ENCODE results near the gene NFIA.

The NFIA gene

DNA sequence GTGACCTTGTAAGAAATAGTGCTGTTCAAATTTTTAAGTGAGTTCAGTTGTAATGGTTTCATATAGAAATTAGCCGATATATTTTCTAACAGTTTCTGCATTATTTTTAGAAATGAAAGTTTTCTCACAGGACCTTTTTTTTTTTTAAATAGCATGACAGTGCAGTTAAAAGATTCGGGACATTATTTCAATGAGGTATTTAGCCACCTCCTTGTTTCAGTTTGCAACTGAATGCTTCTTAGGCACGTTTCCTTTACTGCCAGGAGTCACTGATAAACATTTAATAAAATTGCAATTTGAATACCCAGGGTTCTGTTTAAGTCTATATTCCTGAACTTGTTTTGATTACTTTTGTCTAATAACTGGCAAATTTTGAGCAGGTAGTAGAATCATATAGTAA is 337.9 kb downstream of the NFIA start:
- Histone ChIP-seq H3K4me1 (ENCODE audit: insufficient read depth, low read length) (peaks cover 17% of the 10 kb centered on the region), H3K36me3 (ENCODE audit: insufficient read depth, low read length) (no peaks in the 10 kb centered on the region), H3K27ac (ENCODE audit: low read depth, low read length) (no peak overlapping the region), H3K4me3 (ENCODE audit: low read length) (no peak overlapping the region), H3K9ac (ENCODE audit: low read depth, low read length) (no peak overlapping the region), H3K27me3 (ENCODE audit: insufficient read depth, low read length) (no peaks in the 10 kb centered on the region), H3K9me3 (ENCODE audit: insufficient read depth, low read depth, low read length) (no peaks in the 10 kb centered on the region)
- 50% methylated on average over 1 of the region's 3 CpGs for WGBS

DNA sequence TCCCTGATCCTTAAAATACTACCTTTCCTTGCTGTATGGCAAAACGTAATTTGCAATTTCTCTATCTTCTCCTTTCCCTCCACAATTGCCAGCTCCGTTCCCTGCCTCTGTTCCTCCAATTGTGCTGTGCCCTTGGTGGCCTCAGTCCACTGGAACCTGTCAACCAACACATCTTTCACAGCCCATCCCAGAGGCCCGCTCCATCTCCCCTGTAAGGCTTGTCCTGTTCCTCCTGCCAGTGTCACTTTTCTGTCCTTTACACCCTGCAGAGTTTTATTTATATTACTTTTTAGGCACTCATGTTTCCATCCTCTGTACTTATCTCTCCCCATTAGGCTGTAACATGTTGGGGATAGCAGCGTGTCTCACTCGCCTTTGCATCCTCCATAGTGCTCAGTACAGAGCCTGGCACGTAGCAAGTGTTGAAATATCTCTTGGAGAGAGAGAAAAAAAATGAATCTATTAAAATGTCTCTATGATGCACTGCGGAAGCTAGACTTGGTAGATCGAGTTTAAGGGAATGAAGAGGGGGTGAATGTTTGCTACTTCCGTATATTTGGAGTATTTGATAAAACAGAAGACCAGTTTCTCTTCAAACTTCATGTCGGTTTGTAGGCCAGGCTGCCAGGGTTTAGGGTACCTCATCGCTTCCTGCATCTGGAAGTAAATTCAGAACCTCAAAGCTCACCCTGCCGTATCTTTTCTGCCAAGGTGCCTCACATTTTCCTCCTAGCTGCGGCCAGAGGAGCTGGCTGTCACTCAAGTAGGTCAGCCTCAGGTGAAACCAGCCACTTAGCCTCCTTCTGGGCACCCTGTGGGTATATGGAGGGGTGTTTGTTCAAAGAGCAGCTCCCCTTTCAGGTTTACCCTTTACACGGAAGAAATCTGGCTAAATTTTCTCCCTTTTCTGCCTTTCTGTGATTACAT is 338.8 kb downstream of the NFIA start:
- H3K4me1 ChIP-seq (ENCODE audit: insufficient read depth, low read length), result peaks cover 17% of the 10 kb centered on the region
- H3K27me3 ChIP-seq (ENCODE audit: insufficient read depth, low read length), result no peaks in the 10 kb centered on the region
- no peaks in the 10 kb centered on the region for H3K36me3 ChIP-seq (ENCODE audit: insufficient read depth, low read length)
- 93% methylated on average over 13 of the region's 14 CpGs for WGBS
- H3K9me3 ChIP-seq (ENCODE audit: insufficient read depth, low read depth, low read length), result no peaks in the 10 kb centered on the region
- no peak overlapping the region for H3K4me3 ChIP-seq (ENCODE audit: low read length)
- H3K9ac ChIP-seq (ENCODE audit: low read depth, low read length), result no peak overlapping the region
- H3K27ac ChIP-seq (ENCODE audit: low read depth, low read length), result no peak overlapping the region

DNA sequence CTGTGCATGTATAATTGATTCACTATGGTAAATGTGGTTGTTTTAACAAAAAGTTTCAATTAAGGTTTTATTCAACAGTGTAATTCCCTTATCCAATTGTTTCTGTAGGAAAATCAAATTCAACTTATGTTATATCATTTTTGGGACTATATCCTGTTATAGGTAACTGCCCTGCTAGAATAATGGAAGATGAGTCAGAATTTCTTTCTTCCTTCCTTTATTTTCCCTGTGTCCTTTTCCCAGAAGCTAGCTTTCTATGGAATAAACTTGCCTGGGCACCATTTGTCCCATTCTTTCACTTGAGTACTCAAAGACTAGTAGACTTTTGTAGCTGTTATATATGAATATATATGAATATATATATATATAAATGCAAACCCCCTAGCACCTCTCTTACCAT is 341.3 kb downstream of the NFIA start:
- Histone ChIP-seq H3K9me3 (ENCODE audit: insufficient read depth, low read depth, low read length) (no peaks in the 10 kb centered on the region), H3K9ac (ENCODE audit: low read depth, low read length) (no peak overlapping the region), H3K27ac (ENCODE audit: low read depth, low read length) (no peak overlapping the region), H3K4me1 (ENCODE audit: insufficient read depth, low read length) (peaks cover 22% of the 10 kb centered on the region), H3K27me3 (ENCODE audit: insufficient read depth, low read length) (no peaks in the 10 kb centered on the region), H3K4me3 (ENCODE audit: low read length) (no peak overlapping the region), H3K36me3 (ENCODE audit: insufficient read depth, low read length) (no peaks in the 10 kb centered on the region)

DNA sequence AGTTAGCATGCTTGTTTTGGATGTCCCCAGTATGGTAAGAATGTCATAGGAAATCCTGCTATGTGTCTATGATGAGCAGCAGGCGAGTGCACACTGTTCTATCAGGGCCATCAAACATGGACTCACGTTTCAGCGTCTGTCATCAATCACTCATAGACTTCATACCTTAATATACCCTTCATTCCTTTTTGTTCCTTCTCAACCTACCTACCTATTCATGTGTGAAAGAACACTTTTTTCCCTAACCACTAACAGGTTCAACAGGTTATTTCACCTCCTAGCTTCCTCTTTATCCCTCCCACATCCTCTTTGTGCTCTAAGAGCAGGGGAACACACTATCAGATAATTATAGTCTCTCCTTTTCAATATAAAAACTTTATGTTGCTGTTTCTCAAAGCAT is 342.0 kb downstream of the NFIA start:
- Histone ChIP-seq H3K4me3 (ENCODE audit: low read length) (no peak overlapping the region), H3K4me1 (ENCODE audit: insufficient read depth, low read length) (peaks cover 17% of the 10 kb centered on the region), H3K27me3 (ENCODE audit: insufficient read depth, low read length) (no peaks in the 10 kb centered on the region), H3K9ac (ENCODE audit: low read depth, low read length) (no peak overlapping the region), H3K27ac (ENCODE audit: low read depth, low read length) (no peak overlapping the region), H3K36me3 (ENCODE audit: insufficient read depth, low read length) (no peaks in the 10 kb centered on the region), H3K9me3 (ENCODE audit: insufficient read depth, low read depth, low read length) (no peaks in the 10 kb centered on the region)
- 90% methylated on average over 3 of the region's 3 CpGs for WGBS

DNA sequence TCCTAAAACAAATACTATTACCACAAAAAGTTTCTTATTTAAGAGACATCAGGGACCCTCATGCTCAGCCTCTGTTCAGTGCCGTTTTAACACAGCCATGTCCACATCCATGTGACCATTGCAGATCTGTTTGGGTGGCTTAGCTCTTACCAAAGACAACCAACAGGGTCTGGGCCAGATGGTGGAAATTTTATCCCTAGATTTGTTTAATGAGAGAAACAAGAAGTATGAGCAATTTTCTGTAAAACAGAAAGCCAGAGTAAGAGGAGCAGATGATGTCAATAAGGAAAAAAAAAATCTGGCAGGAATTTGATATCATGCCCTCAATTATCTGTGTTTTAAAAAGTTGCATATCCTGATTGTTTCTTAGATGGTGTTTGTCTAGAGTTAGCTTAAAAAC is 342.7 kb downstream of the NFIA start:
- Histone ChIP-seq H3K4me3 (ENCODE audit: low read length) (no peak overlapping the region), H3K27ac (ENCODE audit: low read depth, low read length) (no peak overlapping the region), H3K36me3 (ENCODE audit: insufficient read depth, low read length) (no peaks in the 10 kb centered on the region), H3K4me1 (ENCODE audit: insufficient read depth, low read length) (peaks cover 10% of the 10 kb centered on the region; the same call in 1 of the 2 replicates), H3K27me3 (ENCODE audit: insufficient read depth, low read length) (no peaks in the 10 kb centered on the region), H3K9me3 (ENCODE audit: insufficient read depth, low read depth, low read length) (no peaks in the 10 kb centered on the region), H3K9ac (ENCODE audit: low read depth, low read length) (no peak overlapping the region)
- WGBS, result 86% methylated on average over 1 of the region's 1 CpG

DNA sequence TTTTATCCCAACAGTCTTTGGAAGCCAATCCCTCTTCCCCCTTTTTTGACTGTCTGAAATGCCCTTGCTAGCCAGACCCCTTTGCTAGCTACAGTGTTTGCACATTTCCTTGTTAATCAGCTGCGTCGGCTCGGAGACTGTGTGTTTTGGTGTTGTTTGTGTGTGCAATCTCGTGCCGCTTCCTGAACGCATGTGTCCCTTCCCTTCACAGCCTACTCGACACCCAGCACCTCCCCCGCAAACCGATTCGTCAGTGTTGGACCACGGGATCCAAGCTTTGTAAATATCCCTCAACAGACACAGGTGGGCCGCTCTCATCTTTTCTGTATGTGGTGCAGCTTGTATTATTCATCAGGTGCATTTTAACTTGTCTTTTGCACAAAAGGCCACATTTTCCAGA is 343.9 kb downstream of the NFIA start:
- Histone ChIP-seq H3K4me1 (ENCODE audit: insufficient read depth, low read length) (0 out of 2 replicates have a peak, but pooled peaks cover 5% of the 10 kb centered on the region), H3K36me3 (ENCODE audit: insufficient read depth, low read length) (no peaks in the 10 kb centered on the region), H3K9ac (ENCODE audit: low read depth, low read length) (no peak overlapping the region), H3K4me3 (ENCODE audit: low read length) (no peak overlapping the region), H3K9me3 (ENCODE audit: insufficient read depth, low read depth, low read length) (no peaks in the 10 kb centered on the region), H3K27me3 (ENCODE audit: insufficient read depth, low read length) (no peaks in the 10 kb centered on the region), H3K27ac (ENCODE audit: low read depth, low read length) (no peak overlapping the region)
- WGBS, result 88% methylated on average over 12 of the region's 12 CpGs

DNA sequence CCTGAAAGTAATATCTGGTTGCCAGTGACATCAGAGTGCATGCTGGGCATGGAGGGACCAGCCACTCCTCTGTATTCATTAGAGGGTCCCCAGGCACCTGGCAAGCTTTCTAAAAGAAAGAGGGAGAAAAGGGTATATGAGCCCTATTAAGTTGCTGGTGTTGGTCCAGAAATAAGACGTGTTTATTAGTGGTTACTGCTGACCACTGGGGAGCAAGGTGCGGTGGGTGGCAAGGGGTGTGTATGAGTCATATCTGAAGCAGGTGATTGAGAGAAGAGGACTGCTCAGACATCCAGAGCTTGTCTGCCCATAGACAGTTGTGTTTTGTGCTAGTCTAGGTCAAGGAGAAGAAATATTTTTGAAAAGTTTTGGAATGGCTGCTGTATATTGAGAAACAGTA is 344.5 kb downstream of the NFIA start:
- Histone ChIP-seq H3K9ac (ENCODE audit: low read depth, low read length) (no peak overlapping the region), H3K27ac (ENCODE audit: low read depth, low read length) (no peak overlapping the region), H3K27me3 (ENCODE audit: insufficient read depth, low read length) (no peaks in the 10 kb centered on the region), H3K4me3 (ENCODE audit: low read length) (no peak overlapping the region), H3K4me1 (ENCODE audit: insufficient read depth, low read length) (0 out of 2 replicates have a peak, but pooled peaks cover 5% of the 10 kb centered on the region), H3K36me3 (ENCODE audit: insufficient read depth, low read length) (no peaks in the 10 kb centered on the region), H3K9me3 (ENCODE audit: insufficient read depth, low read depth, low read length) (no peaks in the 10 kb centered on the region)
- WGBS, result 92% methylated on average over 2 of the region's 2 CpGs

DNA sequence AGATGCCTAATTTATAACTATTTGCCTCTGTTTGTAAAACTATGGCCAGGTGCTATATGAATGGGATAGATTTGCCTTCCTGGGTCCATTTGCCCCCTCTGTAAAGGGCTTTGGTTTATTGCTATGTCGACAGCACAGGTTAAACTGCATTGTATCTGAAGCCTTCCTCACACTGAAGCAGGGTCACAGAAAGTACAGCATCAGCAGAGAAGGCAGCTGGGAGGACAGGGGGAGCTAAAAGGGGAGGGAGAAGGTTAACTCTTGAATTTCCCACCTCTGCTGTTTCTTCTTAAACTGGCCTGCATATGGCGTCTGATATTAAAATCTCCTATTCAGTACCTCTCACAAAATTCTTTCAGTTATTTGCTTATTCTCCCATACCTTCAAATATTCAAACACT is 345.1 kb downstream of the NFIA start:
- Histone ChIP-seq H3K4me1 (ENCODE audit: insufficient read depth, low read length) (0 out of 2 replicates have a peak, but pooled peaks cover 5% of the 10 kb centered on the region), H3K36me3 (ENCODE audit: insufficient read depth, low read length) (no peaks in the 10 kb centered on the region), H3K27me3 (ENCODE audit: insufficient read depth, low read length) (no peaks in the 10 kb centered on the region), H3K9me3 (ENCODE audit: insufficient read depth, low read depth, low read length) (no peaks in the 10 kb centered on the region), H3K27ac (ENCODE audit: low read depth, low read length) (no peak overlapping the region), H3K4me3 (ENCODE audit: low read length) (no peak overlapping the region), H3K9ac (ENCODE audit: low read depth, low read length) (no peak overlapping the region)
- 84% methylated on average over 2 of the region's 2 CpGs for WGBS

DNA sequence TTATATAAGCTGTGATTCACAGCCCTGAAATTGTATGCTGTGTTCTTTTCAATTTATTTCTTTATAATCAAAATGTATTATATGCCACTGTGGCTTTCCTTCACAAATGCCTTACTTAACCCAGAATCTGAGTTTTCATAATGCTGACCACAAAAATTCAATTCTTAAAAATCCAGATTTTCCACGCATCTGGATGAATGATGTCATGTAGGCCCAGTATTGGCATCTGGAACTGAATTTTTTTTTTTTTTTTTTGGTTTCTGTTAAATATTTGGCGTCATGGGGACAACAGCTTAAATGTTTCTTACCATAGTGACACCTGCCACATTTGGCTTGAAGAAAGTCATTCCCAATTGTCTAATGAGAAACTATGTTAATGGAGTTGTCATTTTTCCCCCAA is 345.8 kb downstream of the NFIA start:
- Histone ChIP-seq H3K9me3 (ENCODE audit: insufficient read depth, low read depth, low read length) (no peaks in the 10 kb centered on the region), H3K27ac (ENCODE audit: low read depth, low read length) (no peak overlapping the region), H3K4me3 (ENCODE audit: low read length) (no peak overlapping the region), H3K36me3 (ENCODE audit: insufficient read depth, low read length) (no peaks in the 10 kb centered on the region), H3K9ac (ENCODE audit: low read depth, low read length) (no peak overlapping the region), H3K27me3 (ENCODE audit: insufficient read depth, low read length) (no peaks in the 10 kb centered on the region), H3K4me1 (ENCODE audit: insufficient read depth, low read length) (0 out of 2 replicates have a peak, but pooled peaks cover 5% of the 10 kb centered on the region)
- 100% methylated on average over 2 of the region's 2 CpGs for WGBS

DNA sequence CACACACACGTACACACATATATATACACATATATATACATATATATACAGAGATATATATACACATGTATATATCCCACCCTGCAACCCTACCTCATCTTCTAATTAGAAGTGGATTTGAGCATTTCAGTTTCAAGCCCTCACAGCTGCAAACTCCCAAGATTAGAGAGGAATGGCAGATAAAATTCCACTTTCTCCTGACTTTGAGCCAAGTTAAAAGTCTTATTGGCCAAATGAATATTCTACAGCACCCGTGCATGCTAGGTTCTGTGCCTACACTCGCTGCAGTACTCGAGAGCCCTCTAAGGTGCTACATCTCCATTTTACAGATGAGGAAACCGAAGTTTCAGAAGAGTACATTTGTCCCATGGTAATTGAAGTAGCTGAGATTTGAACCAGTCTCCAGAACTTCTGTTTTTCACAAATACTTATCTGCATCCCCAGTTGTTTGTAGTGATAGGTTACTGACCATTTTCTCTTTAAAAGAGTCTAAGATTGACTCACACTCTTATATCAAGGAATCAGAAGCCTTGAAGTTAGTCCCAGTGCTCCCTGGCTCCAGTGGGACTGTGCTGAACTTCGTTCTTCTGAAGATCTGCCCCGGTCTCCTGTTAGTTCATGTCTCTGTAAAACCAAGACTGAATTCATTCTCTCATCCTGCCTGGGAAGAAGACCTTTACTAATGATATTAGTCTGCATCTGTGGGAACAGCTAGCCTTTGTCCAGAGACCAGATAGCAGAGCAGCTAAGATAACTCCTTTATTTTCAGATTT is 350.4 kb downstream of the NFIA start:
- H3K27me3 ChIP-seq (ENCODE audit: insufficient read depth, low read length), result no peaks in the 10 kb centered on the region
- WGBS, result 93% methylated on average over 6 of the region's 7 CpGs
- no peak overlapping the region for H3K27ac ChIP-seq (ENCODE audit: low read depth, low read length)

DNA sequence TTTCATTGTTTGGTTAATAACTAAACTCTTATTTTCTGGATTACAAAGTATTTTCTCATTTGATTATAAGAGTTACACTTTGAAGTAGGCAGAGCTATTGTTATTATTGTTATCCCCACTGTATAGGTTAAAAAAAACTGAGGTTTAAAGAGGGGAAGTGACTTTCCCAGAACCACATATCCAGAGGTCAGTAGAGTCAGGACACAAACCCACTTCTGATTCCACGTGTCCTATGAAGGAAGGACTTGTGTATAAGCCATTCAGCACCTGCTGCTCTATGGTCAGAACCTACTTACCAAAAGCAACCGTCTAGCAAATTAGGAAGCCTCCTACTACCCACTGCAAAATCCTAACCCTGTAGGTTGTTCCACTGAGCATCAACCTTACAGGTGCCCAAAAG is 351.3 kb downstream of the NFIA start:
- H3K4me1 ChIP-seq (ENCODE audit: insufficient read depth, low read length), result peaks cover 11% of the 10 kb centered on the region
- no peaks in the 10 kb centered on the region for H3K27me3 ChIP-seq (ENCODE audit: insufficient read depth, low read length)
- no peaks in the 10 kb centered on the region for H3K36me3 ChIP-seq (ENCODE audit: insufficient read depth, low read length)
- 93% methylated on average over 2 of the region's 2 CpGs for WGBS
- H3K27ac ChIP-seq (ENCODE audit: low read depth, low read length), result no peak overlapping the region
- no peaks in the 10 kb centered on the region for H3K9me3 ChIP-seq (ENCODE audit: insufficient read depth, low read depth, low read length)
- no peak overlapping the region for H3K4me3 ChIP-seq (ENCODE audit: low read length)
- H3K9ac ChIP-seq (ENCODE audit: low read depth, low read length), result no peak overlapping the region

More for the DNA sequence above, 350.4 kb downstream of the NFIA start:
- Histone ChIP-seq H3K9me3 (ENCODE audit: insufficient read depth, low read depth, low read length) (no peaks in the 10 kb centered on the region), H3K4me1 (ENCODE audit: insufficient read depth, low read length) (peaks cover 11% of the 10 kb centered on the region), H3K36me3 (ENCODE audit: insufficient read depth, low read length) (no peaks in the 10 kb centered on the region), H3K9ac (ENCODE audit: low read depth, low read length) (no peak overlapping the region), H3K4me3 (ENCODE audit: low read length) (no peak overlapping the region)

Data from HUES64 (cell line).